HepG2 (cell line): ENCODE results near the gene MEGF6. TPM values are rescaled to one million over a fixed set of nuclear protein-coding genes. Genes with fewer than 3 reads are reported as not detected.

ENCODE experiments used
- ATAC-seq: fragments of 200-7000 bp; cut with Tn5 transposase; 3 replicates; pipeline ENCODE4 v1.9.1; 2020; ENCODE audit warnings: mild to moderate bottlenecking, moderate library complexity
- BruUV-seq: library from RNA; stranded (reverse); fragments of 400-500 nt; replicated peaks from 2 replicates; lab custom pipeline; 2021; lab: Mats Ljungman, UMichigan
- CTCF ChIA-PET: fragments of 300-600 bp; formaldehyde crosslinking; extraction: SDS; loops from one replicate; lab custom pipeline; 2021; ENCODE audit warnings: low total read pairs, inconsistent platforms, low intra/inter-chr PET ratio; lab: Yijun Ruan, JAX
- POLR2A ChIA-PET: fragments of 350-600 bp; sonication (Branson Sonifier 250); formaldehyde crosslinking; loops from one replicate; lab custom pipeline; 2020; ENCODE audit warnings: antibody characterized with exemption, inconsistent platforms; lab: Yijun Ruan, JAX
- DNase-seq: peaks from one replicate; pipeline ENCODE4 v3.0.0-alpha.2; 2015; ENCODE audit warnings: low spot score
- FAIRE-seq: peaks from 3 replicates; lab custom pipeline; 2011; peaks lifted over from hg19 to GRCh38; lab: Jason Lieb, UNC
- H2AFZ ChIP-seq: one replicate; pipeline ENCODE4 v1.6.1; 2011; ENCODE audit warnings: low read length, inconsistent platforms
- H3K27ac ChIP-seq: fragments of 300-600 bp; 3 replicates; pipeline ENCODE4 v1.8.0; 2011; ENCODE audit warnings: mixed run types, mild to moderate bottlenecking, mixed read lengths, low read length, inconsistent platforms; ENCODE audit not compliant: insufficient read depth; ENCODE audit errors: extremely low read length
- H3K27me3 ChIP-seq, 2 experiments: fragments of 200-600 bp in 1 of 2; 2 replicates in 1 of 2; 3 replicates in 1 of 2; pipeline versions ENCODE4 v1.6.0 to v1.8.0; 2011; ENCODE audit warnings: low read length in 2 of 2, mild to moderate bottlenecking in 2 of 2, moderate library complexity in 2 of 2, inconsistent platforms in 1 of 2; ENCODE audit not compliant: insufficient read depth in 2 of 2, control insufficient read depth in 1 of 2
- H3K36me3 ChIP-seq, 2 experiments: fragments of 200-600 bp in 1 of 2; replicated peaks in 1 of 2; 2 replicates in 1 of 2; 3 replicates in 1 of 2; pipeline versions ENCODE4 v1.5.1 to v1.8.0; 2011; ENCODE audit warnings: low read length in 2 of 2, inconsistent platforms in 1 of 2; ENCODE audit not compliant: insufficient read depth in 2 of 2, control insufficient read depth in 1 of 2
- H3K4me1 ChIP-seq: 2 replicates; pipeline ENCODE4 v1.5.1; 2012; ENCODE audit warnings: low read length, inconsistent platforms; ENCODE audit not compliant: insufficient read depth
- H3K4me2 ChIP-seq: 2 replicates; pipeline ENCODE4 v1.6.0; 2011; ENCODE audit warnings: low read depth, low read length, inconsistent platforms
- H3K4me3 ChIP-seq, 3 experiments: fragments of 200-600 bp in 1 of 3; sonication (generic), shearing (Covaris generic) in 1 of 3; replicated peaks in 1 of 3; 2 replicates each; pipeline ENCODE4 v1.5.1; 2011 to 2016; ENCODE audit warnings: low read length in 3 of 3, inconsistent platforms in 2 of 3, low read depth in 2 of 3, mild to moderate bottlenecking in 2 of 3, control low read depth in 1 of 3, mixed read lengths in 1 of 3; ENCODE audit not compliant: insufficient read depth in 1 of 3
- H3K79me2 ChIP-seq: one replicate; pipeline ENCODE4 v1.6.1; 2011; ENCODE audit warnings: low read length, inconsistent platforms; ENCODE audit not compliant: insufficient read depth
- H3K9ac ChIP-seq: 2 replicates; pipeline ENCODE4 v1.6.0; 2011; ENCODE audit warnings: mild to moderate bottlenecking, low read depth, low read length, inconsistent platforms; ENCODE audit not compliant: insufficient read depth
- H3K9me3 ChIP-seq: 2 replicates; pipeline ENCODE4 v1.5.1; 2012; ENCODE audit warnings: mild to moderate bottlenecking, low read length
- H4K20me1 ChIP-seq: 2 replicates; pipeline ENCODE4 v1.6.0; 2011; ENCODE audit warnings: inconsistent platforms, mild to moderate bottlenecking, low read length, moderate library complexity; ENCODE audit not compliant: insufficient read depth
- CENPX ChIP-seq: sonication (generic); formaldehyde crosslinking; IDR thresholded peaks from 2 replicates; pipeline ENCODE4 v1.9.0; 2021; ENCODE audit warnings: mild to moderate bottlenecking, missing genetic modification reagents, moderate library complexity
- CHCHD3 ChIP-seq: sonication (generic); formaldehyde crosslinking; IDR thresholded peaks from 2 replicates; pipeline ENCODE4 v1.8.0; 2022; ENCODE audit warnings: mild to moderate bottlenecking, missing genetic modification reagents, moderate library complexity
- MIXL1 ChIP-seq: IDR thresholded peaks from 2 replicates; pipeline ENCODE4 v1.6.1; 2016
- MTF1 ChIP-seq: sonication (generic); formaldehyde crosslinking; IDR thresholded peaks from 2 replicates; pipeline ENCODE4 v1.5.0; 2020; ENCODE audit warnings: missing genetic modification reagents
- NCOA5 ChIP-seq: sonication (generic); formaldehyde crosslinking; IDR thresholded peaks from 2 replicates; pipeline ENCODE4 v1.4.0; 2020; ENCODE audit warnings: missing genetic modification reagents
- POLR2AphosphoS2 ChIP-seq: IDR thresholded peaks from 2 replicates; pipeline ENCODE4 v1.6.1; 2011; ENCODE audit warnings: low read depth, low read length, improper control_type of control experiment
- SP2 ChIP-seq: sonication (generic); formaldehyde crosslinking; IDR thresholded peaks from 2 replicates; pipeline ENCODE4 v1.5.1; 2020; ENCODE audit warnings: mild to moderate bottlenecking, missing genetic modification reagents
- TAF1 ChIP-seq: sonication (generic); formaldehyde crosslinking; IDR thresholded peaks from 2 replicates; pipeline ENCODE4 v1.4.0; 2020; ENCODE audit warnings: missing genetic modification reagents
- TEAD3 ChIP-seq: optimal IDR thresholded peaks from 2 replicates; pipeline ENCODE3; 2016; ENCODE audit warnings: borderline replicate concordance
- ZFAT ChIP-seq: sonication (generic); formaldehyde crosslinking; conservative IDR thresholded peaks from 2 replicates; pipeline ENCODE4 v1.8.1; 2023; ENCODE audit warnings: missing genetic modification reagents, inconsistent platforms
- ZNF101 ChIP-seq: sonication (generic); formaldehyde crosslinking; IDR thresholded peaks from 2 replicates; pipeline ENCODE4 v1.4.0; 2020; ENCODE audit warnings: mild to moderate bottlenecking, low read depth, missing genetic modification reagents, borderline replicate concordance
- ZNF333 ChIP-seq: sonication (generic); formaldehyde crosslinking; IDR thresholded peaks from 2 replicates; pipeline ENCODE4 v1.4.0; 2020; ENCODE audit warnings: mild to moderate bottlenecking, missing genetic modification reagents, borderline replicate concordance
- ZNF737 ChIP-seq: sonication (generic); formaldehyde crosslinking; IDR thresholded peaks from 2 replicates; pipeline ENCODE4 v1.5.0; 2020; ENCODE audit warnings: missing genetic modification reagents, mild to moderate bottlenecking, borderline replicate concordance
- WGBS: methylation state at CpG from one replicate; pipeline ENCODE4 v1.1.6; 2017; ENCODE audit warnings: low lambda C conversion rate; 5-methylcytosine and 5-hydroxymethylcytosine counted together
- in situ Hi-C: cut with HindIII; loops from 2 replicates; pipeline ENCODE4 v1.10.0; 2017; ENCODE audit warnings: low pct_unique_long_range_greater_than_20kb; ENCODE audit not compliant: extremely low pct_ligation_motif_present
- intact Hi-C: fragments of 100-400 bp; cut with micrococcal nuclease; formaldehyde crosslinking; loops from one replicate; pipeline ENCODE4 v1.10.0; 2022; ENCODE audit not compliant: unreplicated experiment
- polyA plus RNA-seq, 8 experiments: library from polyadenylated mRNA; depleted of rRNA in 3 of 8; stranded (reverse) in 7 of 8; unstranded in 1 of 8; fragments of >200 nt; fragmentation: Illumina TruSeq in 4 of 8; extraction: Trizol in 4 of 8; gene quantifications; 2 replicates each; pipeline versions ENCODE4 v1.2.1 to v1.2.3, GENCODE V29; 2011 to 2016; ENCODE audit warnings: low read depth in 4 of 8, missing spikeins in 1 of 8, mixed read lengths in 1 of 8; ENCODE audit not compliant: insufficient read depth in 1 of 8
- total RNA-seq, 5 experiments: library from RNA; depleted of rRNA; stranded (reverse); fragments of >200 nt; fragmentation: Illumina TruSeq; extraction: Trizol; gene quantifications; 2 replicates each; pipeline ENCODE4 v1.2.3, GENCODE V29; 2016; ENCODE audit warnings: low read depth in 1 of 5
- TF ChIP-seq, protein P1 (sequence below): sonication (generic); formaldehyde crosslinking; IDR thresholded peaks from 2 replicates; pipeline ENCODE4 v1.9.0; 2021; ENCODE audit warnings: missing genetic modification reagents, mild to moderate bottlenecking, borderline replicate concordance

Gene MEGF6
- total and polyA plus RNA-seq, 2 of the 13 experiments (the other 11 are each of a cell fraction or from before 2014, with no cell fraction given), result 1.9 TPM

DNA sequence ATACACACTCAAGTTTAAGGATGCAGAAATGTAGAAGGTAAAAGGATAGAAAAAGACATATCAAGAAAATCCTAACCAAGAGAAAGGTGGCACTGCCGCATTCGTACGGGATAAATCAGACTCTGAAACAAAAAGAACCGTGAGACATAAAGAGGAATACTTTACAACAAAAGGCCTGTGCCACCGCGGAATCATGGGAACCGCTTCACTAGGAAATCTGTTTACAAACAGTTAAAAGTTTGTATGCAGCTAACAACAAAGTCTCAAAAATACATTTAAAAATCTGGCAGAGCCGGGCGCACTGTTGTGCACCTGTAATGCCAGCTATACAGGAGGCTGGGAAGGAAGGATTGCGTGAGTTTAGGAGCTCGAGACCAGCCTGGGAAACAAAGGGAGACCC, 30.5 kb upstream of the MEGF6 start:
- POLR2A ChIA-PET, result no interaction called here
- ATAC-seq (no peak), DNase-seq (no peak), FAIRE-seq (no peak)
- TF ChIP-seq TAF1 (CRISPR knock-in tag) (no peak), MIXL1 (CRISPR knock-in tag) (no peak), MTF1 (CRISPR knock-in tag) (no peak), ZNF333 (CRISPR knock-in tag) (no peak), ZFAT (CRISPR knock-in tag) (no peak), NCOA5 (CRISPR knock-in tag) (no peak), CHCHD3 (CRISPR knock-in tag) (no peak), CENPX (CRISPR knock-in tag) (no peak)
- H3K9me3 ChIP-seq, result no peaks in the 10 kb centered on the region
- no peak overlapping the region for H2AFZ ChIP-seq
- intact Hi-C loops, result no loop called here
- no peak overlapping the region for H3K9ac ChIP-seq
- CTCF ChIA-PET, result no interaction called here
- H3K4me1 ChIP-seq, result no peaks in the 10 kb centered on the region
- no peak overlapping the region for H3K27ac ChIP-seq
- H3K36me3 ChIP-seq, result peaks cover 7 to 34% of the 10 kb centered on the region in 2 experiments; a peak in 4 of 5 replicates
- no peaks in the 10 kb centered on the region for H3K27me3 ChIP-seq
- H3K4me2 ChIP-seq, result no peak overlapping the region
- no TSS peak for BruUV-seq
- no peaks in the 10 kb centered on the region for H4K20me1 ChIP-seq
- H3K79me2 ChIP-seq, result no peaks in the 10 kb centered on the region
- H3K4me3 ChIP-seq, result no peak overlapping the region
- 98% methylated on average over 11 of the region's 11 CpGs for WGBS
- in situ Hi-C loops, result no loop called here

DNA sequence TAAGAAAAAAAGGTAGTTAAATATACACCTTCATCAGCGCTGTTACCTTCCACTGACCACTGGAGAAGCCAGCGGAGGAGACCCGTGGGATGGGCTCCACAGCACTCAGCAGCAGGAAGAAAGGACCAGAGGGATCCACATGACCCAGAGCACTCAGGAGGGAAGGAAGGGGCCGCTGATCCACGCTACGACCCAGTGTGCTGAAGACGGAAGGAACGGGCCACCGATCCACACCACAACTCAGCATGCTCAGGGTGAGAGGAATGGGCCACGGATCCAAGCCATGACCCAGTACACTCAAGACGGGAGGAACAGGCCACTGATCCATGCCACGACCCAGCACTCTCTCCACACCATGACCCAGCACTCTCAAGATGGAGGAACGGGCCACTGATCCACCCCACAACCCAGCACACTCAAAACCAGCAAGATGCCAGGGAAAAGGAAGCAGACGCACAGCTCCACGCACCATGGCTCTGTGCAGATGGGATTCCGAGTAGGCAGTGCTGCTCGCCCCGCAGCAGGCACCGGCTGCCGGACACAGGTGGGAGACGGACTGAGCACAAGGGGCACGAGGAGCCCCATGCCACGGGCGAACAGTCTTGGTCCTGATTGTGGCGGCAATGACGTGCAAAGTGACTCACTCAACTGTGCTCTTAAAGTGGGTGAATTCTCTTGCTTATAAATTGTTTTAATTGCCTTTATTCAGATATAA, 29.9 kb upstream of the MEGF6 start:
- 98% methylated on average over 22 of the region's 26 CpGs for WGBS
- ATAC-seq, result no peak
- Histone ChIP-seq H2AFZ (no peak overlapping the region), H3K4me2 (no peak overlapping the region), H3K9me3 (no peaks in the 10 kb centered on the region), H3K79me2 (no peaks in the 10 kb centered on the region), H3K27ac (no peak overlapping the region), H3K27me3 (no peaks in the 10 kb centered on the region), H3K36me3 (peaks cover 5 to 35% of the 10 kb centered on the region in 2 experiments; a peak in 4 of 5 replicates), H3K4me3 (no peak overlapping the region), H4K20me1 (no peaks in the 10 kb centered on the region), H3K9ac (no peak overlapping the region), H3K4me1 (no peaks in the 10 kb centered on the region)
- TF ChIP-seq ZNF737 (CRISPR knock-in tag), result no peak
- no peak for TF ChIP-seq ZNF101 (CRISPR knock-in tag)
- no peak for TF ChIP-seq SP2 (CRISPR knock-in tag)
- TF ChIP-seq POLR2AphosphoS2, result no peak
- no peak for TF ChIP-seq TEAD3 (CRISPR knock-in tag)
- TF ChIP-seq, protein P1, sequence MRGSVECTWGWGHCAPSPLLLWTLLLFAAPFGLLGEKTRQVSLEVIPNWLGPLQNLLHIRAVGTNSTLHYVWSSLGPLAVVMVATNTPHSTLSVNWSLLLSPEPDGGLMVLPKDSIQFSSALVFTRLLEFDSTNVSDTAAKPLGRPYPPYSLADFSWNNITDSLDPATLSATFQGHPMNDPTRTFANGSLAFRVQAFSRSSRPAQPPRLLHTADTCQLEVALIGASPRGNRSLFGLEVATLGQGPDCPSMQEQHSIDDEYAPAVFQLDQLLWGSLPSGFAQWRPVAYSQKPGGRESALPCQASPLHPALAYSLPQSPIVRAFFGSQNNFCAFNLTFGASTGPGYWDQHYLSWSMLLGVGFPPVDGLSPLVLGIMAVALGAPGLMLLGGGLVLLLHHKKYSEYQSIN, result no peak
- in situ Hi-C loops, result no loop called here
- DNase-seq, result no peak
- BruUV-seq, result no TSS peak
- CTCF ChIA-PET, result no interaction called here
- POLR2A ChIA-PET, result no interaction called here
- no peak for FAIRE-seq
- intact Hi-C loops, result no loop called here
